Measurements from ENCODE around the gene ZNF367. TPM values are rescaled to one million over a fixed set of nuclear protein-coding genes. Genes with fewer than 3 reads are reported as not detected.
A peak's percentile ranks its signal among the peaks of the same experiment; 100 is the strongest.

ZNF367 gene
- total and polyA plus RNA-seq, 4 donors, result 0.36 to 18.1 (median 2.0) TPM

GRCh38 chr9:96391021-96391765 is 27.0 kb downstream of the ZNF367 start (continued):
- TF ChIP-seq ZBTB33 (IDR thresholded peaks at IDR 0.05) (peak; percentile 62), EGR1 (IDR thresholded peaks at IDR 0.05; ENCODE audit: low read depth in 2 of 2) (no peak), RXRA (IDR thresholded peaks at IDR 0.05) (peak; percentile 80 to 85), GABPA (IDR thresholded peaks at IDR 0.05 in 1 of 2, conservative IDR thresholded peaks at IDR 0.05 in 1 of 2) (no peak), HNF4A (conservative IDR thresholded peaks at IDR 0.05) (peak; percentile 95 to 97), JUND (IDR thresholded peaks at IDR 0.05) (peak; percentile 67 to 86), FOXA1 (IDR thresholded peaks at IDR 0.05) (peak; percentile 11), NR2F2 (IDR thresholded peaks at IDR 0.05) (peak; percentile 19)

GRCh38 chr9:96388144-96388543 is 30.0 kb downstream of the ZNF367 start:
- TF ChIP-seq SP1 (IDR thresholded peaks at IDR 0.05) (no peak), EGR1 (IDR thresholded peaks at IDR 0.05; ENCODE audit: low read depth in 2 of 2) (no peak), NR2F2 (IDR thresholded peaks at IDR 0.05) (no peak), REST (IDR thresholded peaks at IDR 0.05) (no peak), HNF4A (conservative IDR thresholded peaks at IDR 0.05) (no peak), ATF3 (IDR thresholded peaks at IDR 0.05) (no peak), FOXA2 (IDR thresholded peaks at IDR 0.05) (no peak), YY1 (IDR thresholded peaks at IDR 0.05) (no peak), TAF1 (conservative IDR thresholded peaks at IDR 0.05) (no peak), RAD21 (IDR thresholded peaks at IDR 0.05) (no peak), MAX (IDR thresholded peaks at IDR 0.05) (no peak), GABPA (IDR thresholded peaks at IDR 0.05 in 1 of 2, conservative IDR thresholded peaks at IDR 0.05 in 1 of 2) (no peak), RXRA (IDR thresholded peaks at IDR 0.05) (no peak), FOXA1 (IDR thresholded peaks at IDR 0.05) (no peak)
- DNase-seq (ENCODE audit: low spot score), result no peak
- Histone ChIP-seq H3K27ac (ENCODE audit: low read depth in 1 of 2, low read length in 2 of 2) (no peak overlapping the region), H3K4me1 (ENCODE audit: control insufficient read depth in 4 of 4, insufficient read depth in 4 of 4, low read length in 3 of 4) (peaks cover 6 to 44% (median 27%) of the 10 kb centered on the region in 4 donors), H3K9ac (ENCODE audit: low read depth in 1 of 2, low read length in 2 of 2) (no peak overlapping the region), H3K36me3 (ENCODE audit: control insufficient read depth in 4 of 4, insufficient read depth in 3 of 4, low read depth in 1 of 4, low read length in 3 of 4) (no peaks in the 10 kb centered on the region), H3K27me3 (ENCODE audit: control insufficient read depth in 4 of 4, insufficient read depth in 4 of 4, low read length in 3 of 4) (no peaks in the 10 kb centered on the region), H3K9me3 (ENCODE audit: control insufficient read depth in 4 of 4, low read length in 3 of 4) (no peaks in the 10 kb centered on the region), H3K4me3 (ENCODE audit: low read depth in 1 of 3, low read length in 3 of 3) (no peak overlapping the region)
- 98% methylated on average over 11 of the region's 11 CpGs for WGBS
